Nephron progenitor cell (in vitro differentiated cells): Measurements from ENCODE around the gene LBX2.

Experiments
- DNase-seq: peaks from one replicate; pipeline ENCODE4 v3.0.0; 2021
- H3K27ac Mint-ChIP-seq: 2 replicates; pipeline ENCODE4 v1.8.0; 2021; ENCODE audit warnings: mild to moderate bottlenecking, moderate library complexity, mixed read lengths
- H3K27me3 Mint-ChIP-seq: 2 replicates; pipeline ENCODE4 v1.8.0; 2021; ENCODE audit warnings: mild to moderate bottlenecking, low read depth, mixed read lengths; ENCODE audit not compliant: poor library complexity
- H3K36me3 Mint-ChIP-seq: 2 replicates; pipeline ENCODE4 v1.8.0; 2021; ENCODE audit warnings: low read depth, mixed read lengths
- H3K4me1 Mint-ChIP-seq: 2 replicates; pipeline ENCODE4 v1.8.0; 2021; ENCODE audit warnings: mixed read lengths
- H3K4me3 Mint-ChIP-seq: 2 replicates; pipeline ENCODE4 v1.8.0; 2021; ENCODE audit warnings: mild to moderate bottlenecking, moderate library complexity, mixed read lengths
- H3K9me3 Mint-ChIP-seq: 2 replicates; pipeline ENCODE4 v1.8.0; 2021; ENCODE audit warnings: mild to moderate bottlenecking, moderate library complexity, mixed read lengths
- TF ChIP-seq, protein P1 (sequence below): fragments of 200-600 bp; sonication (generic); IDR thresholded peaks from 2 replicates; pipeline ENCODE4 v1.5.0; 2021; ENCODE audit warnings: antibody characterized with exemption

LBX2 gene

DNA sequence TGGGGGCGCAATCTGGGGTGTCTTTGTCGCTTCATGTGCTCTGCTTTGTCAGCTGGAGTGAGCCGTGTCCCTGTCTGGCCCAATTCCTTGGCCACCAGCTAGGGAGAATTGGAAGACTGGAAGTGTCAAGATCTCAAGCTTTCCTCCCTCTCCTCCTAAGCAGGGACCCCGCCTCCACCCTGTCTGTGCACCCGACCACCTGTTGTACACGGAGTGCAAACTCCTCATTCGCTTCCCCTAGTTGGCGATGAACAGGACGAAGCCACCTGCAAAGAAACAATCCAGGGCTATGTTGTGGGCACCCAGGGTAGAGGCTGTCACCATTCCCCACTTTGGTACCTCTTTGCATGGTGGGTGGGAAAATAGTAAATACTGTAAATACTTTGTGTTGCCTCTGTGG lies 28.3 kb upstream of the LBX2 start:
- no peak for DNase-seq
- H3K4me1 Mint-ChIP-seq, result peaks cover 38% of the 10 kb centered on the region
- H3K27me3 Mint-ChIP-seq, result peaks cover 18% of the 10 kb centered on the region
- H3K36me3 Mint-ChIP-seq, result peaks cover 39% of the 10 kb centered on the region
- H3K4me3 Mint-ChIP-seq, result peak overlapping the region; percentile 99
- H3K9me3 Mint-ChIP-seq, result no peaks in the 10 kb centered on the region
- no peak overlapping the region for H3K27ac Mint-ChIP-seq
- TF ChIP-seq, protein P1, sequence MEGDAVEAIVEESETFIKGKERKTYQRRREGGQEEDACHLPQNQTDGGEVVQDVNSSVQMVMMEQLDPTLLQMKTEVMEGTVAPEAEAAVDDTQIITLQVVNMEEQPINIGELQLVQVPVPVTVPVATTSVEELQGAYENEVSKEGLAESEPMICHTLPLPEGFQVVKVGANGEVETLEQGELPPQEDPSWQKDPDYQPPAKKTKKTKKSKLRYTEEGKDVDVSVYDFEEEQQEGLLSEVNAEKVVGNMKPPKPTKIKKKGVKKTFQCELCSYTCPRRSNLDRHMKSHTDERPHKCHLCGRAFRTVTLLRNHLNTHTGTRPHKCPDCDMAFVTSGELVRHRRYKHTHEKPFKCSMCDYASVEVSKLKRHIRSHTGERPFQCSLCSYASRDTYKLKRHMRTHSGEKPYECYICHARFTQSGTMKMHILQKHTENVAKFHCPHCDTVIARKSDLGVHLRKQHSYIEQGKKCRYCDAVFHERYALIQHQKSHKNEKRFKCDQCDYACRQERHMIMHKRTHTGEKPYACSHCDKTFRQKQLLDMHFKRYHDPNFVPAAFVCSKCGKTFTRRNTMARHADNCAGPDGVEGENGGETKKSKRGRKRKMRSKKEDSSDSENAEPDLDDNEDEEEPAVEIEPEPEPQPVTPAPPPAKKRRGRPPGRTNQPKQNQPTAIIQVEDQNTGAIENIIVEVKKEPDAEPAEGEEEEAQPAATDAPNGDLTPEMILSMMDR, result no peak

DNA sequence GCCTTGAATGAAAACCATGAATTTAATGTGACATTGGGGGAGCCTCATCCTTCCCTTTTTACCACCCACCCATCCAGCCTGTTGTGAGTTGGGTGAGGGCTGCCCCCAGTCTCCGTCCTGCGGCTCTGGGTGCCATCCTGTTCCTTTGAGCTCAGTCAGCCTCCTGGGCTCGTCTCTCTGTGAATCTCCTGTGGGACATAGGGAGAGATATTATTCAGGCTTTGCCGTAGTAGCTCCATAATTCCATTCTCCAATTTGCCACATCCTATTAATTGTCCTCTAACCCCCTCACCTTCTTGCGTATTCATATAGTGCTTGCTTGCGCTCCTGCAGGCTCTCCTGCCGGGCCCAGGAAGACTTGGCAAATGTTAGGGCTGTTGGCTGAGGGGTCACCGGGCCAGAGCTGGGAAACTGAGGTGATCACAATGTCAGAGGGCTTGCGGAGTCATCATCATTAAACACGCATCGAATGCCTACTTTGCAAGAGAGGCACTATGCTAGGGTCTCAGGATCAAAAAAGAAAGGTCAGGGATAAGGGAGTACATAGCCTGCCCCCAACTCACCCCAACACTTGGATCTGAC lies 27.3 kb upstream of the LBX2 start:
- peaks cover 31% of the 10 kb centered on the region for H3K36me3 Mint-ChIP-seq
- no peak overlapping the region for H3K27ac Mint-ChIP-seq
- peaks cover 28% of the 10 kb centered on the region for H3K27me3 Mint-ChIP-seq
- no peak overlapping the region for H3K4me3 Mint-ChIP-seq
- no peak for DNase-seq
- TF ChIP-seq, protein P1, result no peak
- H3K9me3 Mint-ChIP-seq, result no peaks in the 10 kb centered on the region
- H3K4me1 Mint-ChIP-seq, result peaks cover 33% of the 10 kb centered on the region

DNA sequence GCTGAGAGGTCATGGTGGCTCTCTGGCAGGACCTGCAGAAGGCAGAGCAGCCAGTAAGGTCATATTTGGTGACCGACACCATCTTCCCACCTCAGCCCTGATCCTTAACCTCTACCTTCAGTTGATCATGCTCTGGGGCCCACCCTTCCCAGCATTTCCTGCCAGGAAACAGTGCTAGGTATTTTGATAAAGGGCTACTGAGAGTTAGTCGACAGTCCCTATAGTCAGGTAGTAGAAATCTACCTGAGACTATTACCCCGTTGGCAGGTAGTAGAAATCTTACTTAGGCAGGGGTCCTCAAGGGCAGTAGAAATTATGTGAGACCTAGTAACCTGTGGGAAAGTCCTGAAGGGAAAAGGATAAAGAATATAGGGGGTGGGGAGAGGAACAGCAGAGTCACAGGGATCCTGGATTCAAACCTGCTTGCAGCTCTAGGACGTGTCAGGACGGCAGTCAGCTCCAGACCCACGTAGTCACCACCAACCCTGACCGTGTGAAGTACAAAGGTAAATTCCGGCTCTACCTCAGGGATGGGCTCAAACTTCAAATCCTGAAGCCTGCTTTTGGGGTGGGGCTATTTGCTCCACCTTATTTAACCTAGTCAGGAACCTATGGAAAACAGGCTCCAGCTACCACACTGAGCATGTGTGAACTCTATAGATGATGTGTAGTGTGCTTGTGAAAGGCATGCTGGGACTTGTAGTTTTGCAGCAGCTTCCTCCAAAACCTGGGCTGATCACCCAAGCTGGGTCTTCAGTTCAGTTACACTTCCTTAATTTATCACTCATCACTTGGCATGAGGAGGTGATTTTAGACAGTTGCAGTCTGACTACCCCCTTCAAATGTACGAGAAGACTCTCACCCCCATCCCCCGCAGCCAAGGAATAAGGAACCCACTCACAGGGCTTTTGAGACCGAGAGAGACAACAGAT lies 26.6 kb upstream of the LBX2 start, which contains the start of gene DQX1:
TSS of gene DQX1 (minus strand) at position 515 of the 932 bp plus-strand sequence. CDS start at position 13, 502 bp downstream.
- peaks cover 27% of the 10 kb centered on the region for H3K4me1 Mint-ChIP-seq
- peak within 1 kb of the TSS; percentile 58 for H3K4me3 Mint-ChIP-seq
- H3K9me3 Mint-ChIP-seq, result no peaks in the 10 kb centered on the region
- H3K27ac Mint-ChIP-seq, result no peak within 1 kb of the TSS
- H3K27me3 Mint-ChIP-seq, result peaks cover 36% of the 10 kb centered on the region
- H3K36me3 Mint-ChIP-seq, result peaks cover 30% of the 10 kb centered on the region
- TF ChIP-seq, protein P1, result no peak
- no peak for DNase-seq

DNA sequence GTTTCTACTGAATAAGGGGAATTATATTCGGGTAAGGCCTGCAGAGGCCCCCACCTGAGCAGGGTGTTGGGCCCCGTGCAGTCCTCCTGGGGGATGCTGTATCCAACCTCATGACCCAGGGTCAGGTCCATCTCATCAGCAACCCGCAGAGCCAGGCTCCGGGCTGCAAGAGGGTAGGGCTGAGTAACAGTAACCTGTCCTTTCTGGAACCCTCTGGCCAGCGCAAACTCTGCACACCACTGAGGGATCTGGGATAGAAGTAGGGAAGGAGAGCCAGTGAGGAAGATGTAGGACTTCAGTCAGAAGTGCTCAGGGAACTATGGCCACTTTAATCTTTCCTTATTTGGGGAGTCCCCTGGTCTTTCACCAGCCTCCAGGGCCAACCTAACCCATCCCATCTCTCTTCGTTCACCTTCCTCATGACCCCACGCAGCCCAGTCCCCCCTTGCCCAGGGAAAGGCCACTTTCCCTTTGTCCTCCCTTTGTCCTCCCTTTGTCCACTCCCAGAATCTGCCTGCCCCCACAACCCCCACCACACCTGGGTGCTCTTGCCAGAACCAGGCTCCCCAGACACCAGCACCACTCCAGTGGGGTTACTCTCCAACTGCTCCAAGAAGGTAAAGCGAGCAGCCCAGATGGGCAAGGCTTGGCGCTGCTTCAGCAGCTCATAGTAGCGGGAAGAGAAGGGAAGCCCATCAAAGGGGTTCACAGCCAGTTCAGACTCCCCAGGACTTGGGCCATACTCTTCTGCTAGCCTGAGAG lies 25.7 kb upstream of the LBX2 start:
- TF ChIP-seq, protein P1, result no peak
- DNase-seq, result no peak
- peaks cover 20% of the 10 kb centered on the region for H3K4me1 Mint-ChIP-seq
- H3K36me3 Mint-ChIP-seq, result peaks cover 27% of the 10 kb centered on the region
- H3K27me3 Mint-ChIP-seq, result peaks cover 44% of the 10 kb centered on the region
- no peak overlapping the region for H3K27ac Mint-ChIP-seq
- no peaks in the 10 kb centered on the region for H3K9me3 Mint-ChIP-seq
- peak overlapping the region; percentile 26 for H3K4me3 Mint-ChIP-seq

DNA sequence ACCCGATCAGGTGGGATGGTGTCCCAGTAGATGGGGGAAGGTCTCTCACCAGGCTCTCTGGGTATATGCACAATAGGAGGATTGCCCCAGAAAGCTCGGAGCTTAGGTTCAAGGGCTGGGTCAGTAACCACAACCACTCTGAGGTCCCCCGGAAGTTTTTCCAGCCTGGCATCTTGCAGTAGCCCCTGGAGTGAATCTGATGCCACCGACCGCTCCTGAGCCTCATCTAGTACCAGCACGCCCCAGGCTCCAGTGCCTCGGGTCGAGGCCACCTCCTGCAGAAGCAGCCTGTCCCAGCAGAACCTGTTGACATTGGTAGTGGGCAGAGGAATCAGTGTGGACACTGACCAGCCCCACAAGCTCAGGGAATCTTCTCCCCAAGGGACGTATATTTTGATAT lies 24.6 kb upstream of the LBX2 start:
- Mint-ChIP-seq H3K4me3 (no peak overlapping the region), H3K4me1 (peaks cover 18% of the 10 kb centered on the region), H3K27ac (no peak overlapping the region), H3K36me3 (peaks cover 27% of the 10 kb centered on the region), H3K9me3 (no peaks in the 10 kb centered on the region), H3K27me3 (peaks cover 56% of the 10 kb centered on the region)
- TF ChIP-seq, protein P1, result no peak
- no peak for DNase-seq
